ENCODE results near the gene MPZL1.

Gene MPZL1

GRCh38 chr1:167746988-167747655 is 25.3 kb downstream of the MPZL1 start:
- H3K27ac ChIP-seq, result peak overlapping the region; percentile 24; the same call in 1 of the 2 replicates
- TF ChIP-seq CTCF (conservative IDR thresholded peaks at IDR 0.05), result no peak
- TF ChIP-seq ZFX (IDR thresholded peaks at IDR 0.05), result no peak

- TF ChIP-seq CTCF (conservative IDR thresholded peaks at IDR 0.05), result no peak
- no peak overlapping the region for H3K27ac ChIP-seq
Measured at GRCh38 chr1:167747988-167748387, 26.2 kb downstream of the MPZL1 start.

GRCh38 chr1:167748906-167749305 is 27.1 kb downstream of the MPZL1 start:
- TF ChIP-seq ZFX (IDR thresholded peaks at IDR 0.05) (no peak), CTCF (conservative IDR thresholded peaks at IDR 0.05) (no peak)
- no peak overlapping the region for H3K27ac ChIP-seq

- H3K27ac ChIP-seq, result no peak overlapping the region
Measured at GRCh38 chr1:167749741-167750140, 28.0 kb downstream of the MPZL1 start.

GRCh38 chr1:167750641-167751040 is 28.9 kb downstream of the MPZL1 start:
- H3K27ac ChIP-seq, result no peak overlapping the region
- TF ChIP-seq ZFX (IDR thresholded peaks at IDR 0.05) (no peak), CTCF (conservative IDR thresholded peaks at IDR 0.05) (no peak)

More at GRCh38 chr1:167749741-167750140, 28.0 kb downstream of the MPZL1 start:
- TF ChIP-seq ZFX (IDR thresholded peaks at IDR 0.05) (no peak), CTCF (conservative IDR thresholded peaks at IDR 0.05) (no peak)

- no peak overlapping the region for H3K27ac ChIP-seq
- TF ChIP-seq ZFX (IDR thresholded peaks at IDR 0.05) (no peak), CTCF (conservative IDR thresholded peaks at IDR 0.05) (no peak)
Measured at GRCh38 chr1:167751676-167752075, 29.9 kb downstream of the MPZL1 start.

GRCh38 chr1:167752219-167752985 is 30.6 kb downstream of the MPZL1 start:
- TF ChIP-seq CTCF (conservative IDR thresholded peaks at IDR 0.05), result no peak
- TF ChIP-seq ZFX (IDR thresholded peaks at IDR 0.05), result no peak
- peak overlapping the region; percentile 21; the same call in 1 of the 2 replicates for H3K27ac ChIP-seq

All from C4-2B (cell line).